Neural progenitor cell (in vitro differentiated cells): ENCODE measurements around the gene EXD3. TPM values are rescaled to one million over a fixed set of nuclear protein-coding genes. Genes with fewer than 3 reads are reported as not detected.
A peak's percentile ranks its signal among the peaks of the same experiment; 100 is the strongest.

Experiments
- DNase-seq: peaks from one replicate; pipeline ENCODE4 v3.0.0-alpha.2; 2016; ENCODE audit warnings: low spot score
- H2AFZ ChIP-seq: fragments of 200-600 bp; sonication (generic); replicated peaks from 2 replicates; pipeline ENCODE4 v1.6.1; 2016; ENCODE audit warnings: antibody characterized with exemption
- H3F3A ChIP-seq: fragments of 200-600 bp; sonication (generic); 2 replicates; pipeline ENCODE4 v1.6.1; 2016; ENCODE audit warnings: antibody characterized with exemption, low read depth
- H3K27ac ChIP-seq: fragments of 200-600 bp; sonication (generic); 2 replicates; pipeline ENCODE4 v1.5.1; 2016; ENCODE audit warnings: mild to moderate bottlenecking
- H3K27me3 ChIP-seq: fragments of 200-600 bp; sonication (generic); 2 replicates; pipeline ENCODE4 v1.6.1; 2016; ENCODE audit warnings: mild to moderate bottlenecking, moderate library complexity
- H3K36me3 ChIP-seq: fragments of 200-600 bp; sonication (generic); 2 replicates; pipeline ENCODE4 v1.5.1; 2016
- H3K4me1 ChIP-seq: fragments of 200-600 bp; sonication (generic); 2 replicates; pipeline ENCODE4 v1.6.1; 2016; ENCODE audit warnings: mixed run types
- H3K4me2 ChIP-seq: fragments of 200-600 bp; sonication (generic); 2 replicates; pipeline ENCODE4 v1.6.1; 2016
- H3K4me3 ChIP-seq: fragments of 200-600 bp; sonication (generic); 2 replicates; pipeline ENCODE4 v1.5.1; 2016
- H3K79me2 ChIP-seq: fragments of 200-600 bp; sonication (generic); 2 replicates; pipeline ENCODE4 v1.6.1; 2016; ENCODE audit warnings: low read depth
- H3K9ac ChIP-seq: fragments of 200-600 bp; sonication (generic); 2 replicates; pipeline ENCODE4 v1.6.1; 2016
- H3K9me3 ChIP-seq: fragments of 200-600 bp; sonication (generic); 2 replicates; pipeline ENCODE4 v1.5.1; 2016; ENCODE audit warnings: low read depth
- H4K20me1 ChIP-seq: fragments of 200-600 bp; sonication (generic); 2 replicates; pipeline ENCODE4 v1.6.1; 2016; ENCODE audit warnings: low read depth
- H3K27ac Mint-ChIP-seq: 3 replicates; pipeline ENCODE4 v1.8.0; 2021; ENCODE audit warnings: mixed read lengths
- H3K27me3 Mint-ChIP-seq: 2 replicates; pipeline ENCODE4 v1.8.0; 2022; ENCODE audit warnings: low read depth, mild to moderate bottlenecking, inconsistent platforms, moderate library complexity, mixed read lengths; ENCODE audit not compliant: insufficient read depth
- H3K36me3 Mint-ChIP-seq: 3 replicates; pipeline ENCODE4 v1.8.0; 2021; ENCODE audit warnings: mixed read lengths
- H3K4me1 Mint-ChIP-seq: 3 replicates; pipeline ENCODE4 v1.8.0; 2021; ENCODE audit warnings: mixed read lengths
- H3K4me3 Mint-ChIP-seq: 3 replicates; pipeline ENCODE4 v1.8.0; 2021; ENCODE audit warnings: mild to moderate bottlenecking, moderate library complexity, mixed read lengths
- H3K9me3 Mint-ChIP-seq: 3 replicates; pipeline ENCODE4 v1.8.0; 2020; ENCODE audit warnings: mixed read lengths
- CTCF ChIP-seq: fragments of 200-600 bp; sonication (generic); IDR thresholded peaks from 2 replicates; pipeline ENCODE4 v1.5.1; 2017; ENCODE audit warnings: antibody characterized with exemption, mild to moderate bottlenecking
- EZH2 ChIP-seq: fragments of 200-600 bp; sonication (generic); IDR thresholded peaks from 2 replicates; pipeline ENCODE4 v1.6.1; 2017; ENCODE audit warnings: antibody characterized with exemption, mild to moderate bottlenecking, moderate library complexity
- EZH2phosphoT487 ChIP-seq: fragments of 200-600 bp; sonication (generic); IDR thresholded peaks from 2 replicates; pipeline ENCODE4 v1.6.1; 2017; ENCODE audit warnings: antibody characterized with exemption
- total RNA-seq: library from RNA; depleted of rRNA; stranded (reverse); fragments of >200 nt; gene quantifications from 2 replicates; pipeline ENCODE4 v1.2.3, GENCODE V29; 2015; ENCODE audit warnings: low replicate concordance

Gene EXD3
- total RNA-seq, 1 donor from 2014 or later: 4.7 TPM

GRCh38 chr9:137312852-137313325, 110.1 kb downstream of the EXD3 start:
- no peaks in the 10 kb centered on the region for H3K9me3 Mint-ChIP-seq
- H3K36me3 Mint-ChIP-seq: no peaks in the 10 kb centered on the region
- no peaks in the 10 kb centered on the region for H3K36me3 ChIP-seq
- H4K20me1 ChIP-seq: no peaks in the 10 kb centered on the region
- no peaks in the 10 kb centered on the region for H3K79me2 ChIP-seq
- no peak for TF ChIP-seq EZH2phosphoT487
- H3K4me3 Mint-ChIP-seq: no peak overlapping the region
- H3K27ac Mint-ChIP-seq: no peak overlapping the region
- peaks cover 26% of the 10 kb centered on the region for H3K4me1 Mint-ChIP-seq
- H3K27ac ChIP-seq: no peak overlapping the region
- H3K27me3 Mint-ChIP-seq: peaks cover 2% of the 10 kb centered on the region
- no peak overlapping the region for H2AFZ ChIP-seq
- no peak overlapping the region for H3K9ac ChIP-seq
- no peak overlapping the region for H3K4me2 ChIP-seq
- no peaks in the 10 kb centered on the region for H3K27me3 ChIP-seq
- peak; percentile 1 for DNase-seq
- peaks cover 34% of the 10 kb centered on the region for H3K4me1 ChIP-seq
- peaks cover 21% of the 10 kb centered on the region for H3F3A ChIP-seq
- no peak overlapping the region for H3K4me3 ChIP-seq
- no peaks in the 10 kb centered on the region for H3K9me3 ChIP-seq

- Mint-ChIP-seq H3K9me3 (no peaks in the 10 kb centered on the region), H3K4me1 (peaks cover 30% of the 10 kb centered on the region), H3K4me3 (no peak overlapping the region), H3K27ac (no peak overlapping the region), H3K36me3 (no peaks in the 10 kb centered on the region), H3K27me3 (peaks cover 2% of the 10 kb centered on the region)
- TF ChIP-seq CTCF: no peak
- TF ChIP-seq EZH2phosphoT487: no peak
- TF ChIP-seq EZH2: no peak
- Histone ChIP-seq H2AFZ (no peak overlapping the region), H3K4me3 (no peak overlapping the region), H3K79me2 (no peaks in the 10 kb centered on the region), H3K9ac (no peak overlapping the region), H3K9me3 (no peaks in the 10 kb centered on the region), H3K4me1 (peaks cover 40% of the 10 kb centered on the region), H3K27ac (no peak overlapping the region), H3K27me3 (no peaks in the 10 kb centered on the region), H3K4me2 (no peak overlapping the region), H3F3A (peaks cover 16% of the 10 kb centered on the region), H3K36me3 (no peaks in the 10 kb centered on the region), H4K20me1 (no peaks in the 10 kb centered on the region)
- no peak for DNase-seq
These were observed 110.7 kb downstream of the EXD3 start for GRCh38 chr9:137311986-137312851.

GRCh38 chr9:137311171-137311985, 111.6 kb downstream of the EXD3 start:
- H3K4me3 Mint-ChIP-seq: no peak overlapping the region
- TF ChIP-seq CTCF (no peak), EZH2phosphoT487 (no peak), EZH2 (no peak)
- peak; percentile 1 for DNase-seq
- peaks cover 8% of the 10 kb centered on the region for H3F3A ChIP-seq
- peaks cover 42% of the 10 kb centered on the region for H3K4me1 ChIP-seq
- no peaks in the 10 kb centered on the region for H3K27me3 ChIP-seq
- peaks cover 32% of the 10 kb centered on the region for H3K4me1 Mint-ChIP-seq
- no peak overlapping the region for H3K4me3 ChIP-seq
- H3K9me3 Mint-ChIP-seq: no peaks in the 10 kb centered on the region
- no peaks in the 10 kb centered on the region for H3K9me3 ChIP-seq
- peaks cover 2% of the 10 kb centered on the region for H3K27me3 Mint-ChIP-seq
- H4K20me1 ChIP-seq: no peaks in the 10 kb centered on the region
- H3K27ac ChIP-seq: no peak overlapping the region
- no peaks in the 10 kb centered on the region for H3K79me2 ChIP-seq
- H3K36me3 Mint-ChIP-seq: no peaks in the 10 kb centered on the region
- no peak overlapping the region for H3K4me2 ChIP-seq
- no peak overlapping the region for H3K27ac Mint-ChIP-seq
- no peaks in the 10 kb centered on the region for H3K36me3 ChIP-seq
- H2AFZ ChIP-seq: no peak overlapping the region
- H3K9ac ChIP-seq: no peak overlapping the region
